ENCODE results near the gene PUS1.
"Not testable (repeated sequence)": the region's sequence is repeated elsewhere in the genome, so short reads cannot be mapped to it uniquely, and the experiment has no call there.

PUS1 gene

DNA sequence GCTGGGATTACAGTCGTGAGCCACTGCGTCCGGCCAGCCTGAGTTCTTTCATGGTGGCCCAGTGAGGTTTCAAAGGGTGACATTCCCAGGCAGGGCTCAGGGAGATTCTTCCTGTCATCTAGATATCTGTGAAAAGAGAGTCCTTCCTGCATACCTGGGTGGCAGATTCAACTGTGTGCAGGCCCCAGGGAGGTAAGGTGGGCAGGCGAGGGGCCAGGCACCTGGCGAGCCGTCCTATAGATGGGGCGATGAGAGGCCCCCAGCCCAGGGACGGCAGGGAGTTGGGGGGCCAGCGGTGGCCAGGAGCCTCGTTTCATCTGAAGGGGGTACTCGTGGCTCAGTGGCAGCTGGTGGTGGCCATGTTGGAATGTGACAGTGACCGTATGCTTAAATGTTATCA, 13.6 kb downstream of the PUS1 start:
- TF ChIP-seq, protein P1, sequence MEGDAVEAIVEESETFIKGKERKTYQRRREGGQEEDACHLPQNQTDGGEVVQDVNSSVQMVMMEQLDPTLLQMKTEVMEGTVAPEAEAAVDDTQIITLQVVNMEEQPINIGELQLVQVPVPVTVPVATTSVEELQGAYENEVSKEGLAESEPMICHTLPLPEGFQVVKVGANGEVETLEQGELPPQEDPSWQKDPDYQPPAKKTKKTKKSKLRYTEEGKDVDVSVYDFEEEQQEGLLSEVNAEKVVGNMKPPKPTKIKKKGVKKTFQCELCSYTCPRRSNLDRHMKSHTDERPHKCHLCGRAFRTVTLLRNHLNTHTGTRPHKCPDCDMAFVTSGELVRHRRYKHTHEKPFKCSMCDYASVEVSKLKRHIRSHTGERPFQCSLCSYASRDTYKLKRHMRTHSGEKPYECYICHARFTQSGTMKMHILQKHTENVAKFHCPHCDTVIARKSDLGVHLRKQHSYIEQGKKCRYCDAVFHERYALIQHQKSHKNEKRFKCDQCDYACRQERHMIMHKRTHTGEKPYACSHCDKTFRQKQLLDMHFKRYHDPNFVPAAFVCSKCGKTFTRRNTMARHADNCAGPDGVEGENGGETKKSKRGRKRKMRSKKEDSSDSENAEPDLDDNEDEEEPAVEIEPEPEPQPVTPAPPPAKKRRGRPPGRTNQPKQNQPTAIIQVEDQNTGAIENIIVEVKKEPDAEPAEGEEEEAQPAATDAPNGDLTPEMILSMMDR (IDR thresholded peaks at IDR 0.05; ENCODE audit: low read depth, low read length), result no peak
- DNase-seq (ENCODE audit: extremely low read depth, low read depth), result no peak

DNA sequence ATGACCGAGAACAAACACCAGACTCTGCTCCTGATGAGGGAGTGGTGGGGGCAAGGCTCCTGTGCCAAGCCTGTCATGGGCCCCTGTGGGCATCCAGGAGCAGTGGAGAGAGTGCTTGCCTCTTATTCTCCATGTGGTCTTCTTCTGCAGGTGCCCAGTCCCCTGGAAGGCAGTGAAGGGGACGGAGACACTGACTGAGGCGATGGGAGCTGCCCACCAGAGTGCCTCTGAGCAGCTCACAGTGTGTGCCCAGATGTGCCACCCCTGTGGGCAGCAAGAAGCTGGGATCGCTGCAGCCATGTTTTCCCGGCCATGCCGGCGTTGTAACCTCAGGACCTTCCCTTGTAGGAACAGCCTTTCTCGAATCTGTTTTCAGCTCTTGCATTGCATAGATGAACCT, 14.3 kb downstream of the PUS1 start:
- DNase-seq (ENCODE audit: extremely low read depth, low read depth), result no peak
- TF ChIP-seq, protein P1 (IDR thresholded peaks at IDR 0.05; ENCODE audit: low read depth, low read length), result no peak

DNA sequence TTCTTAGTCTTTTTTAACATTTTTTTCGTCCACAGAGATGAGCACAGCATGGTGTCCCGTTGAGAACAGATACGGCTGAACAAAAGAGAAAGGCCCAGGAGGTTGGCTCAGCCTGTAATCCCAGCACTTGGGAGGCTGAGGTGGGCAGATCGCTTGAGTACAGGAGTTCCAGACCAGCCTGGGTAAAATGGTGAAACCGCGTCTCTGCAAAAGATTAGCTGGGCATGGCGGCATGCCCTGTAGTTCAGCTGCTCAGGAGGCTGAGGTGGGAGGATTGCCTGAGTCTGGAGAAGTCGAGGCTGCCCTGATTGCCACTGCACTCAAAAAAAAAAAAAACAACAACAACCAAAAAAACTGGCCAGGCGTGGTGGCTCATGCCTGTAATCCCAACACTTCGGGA, 14.8 kb downstream of the PUS1 start:
- TF ChIP-seq, protein P1 (IDR thresholded peaks at IDR 0.05; ENCODE audit: low read depth, low read length), result no peak

DNA sequence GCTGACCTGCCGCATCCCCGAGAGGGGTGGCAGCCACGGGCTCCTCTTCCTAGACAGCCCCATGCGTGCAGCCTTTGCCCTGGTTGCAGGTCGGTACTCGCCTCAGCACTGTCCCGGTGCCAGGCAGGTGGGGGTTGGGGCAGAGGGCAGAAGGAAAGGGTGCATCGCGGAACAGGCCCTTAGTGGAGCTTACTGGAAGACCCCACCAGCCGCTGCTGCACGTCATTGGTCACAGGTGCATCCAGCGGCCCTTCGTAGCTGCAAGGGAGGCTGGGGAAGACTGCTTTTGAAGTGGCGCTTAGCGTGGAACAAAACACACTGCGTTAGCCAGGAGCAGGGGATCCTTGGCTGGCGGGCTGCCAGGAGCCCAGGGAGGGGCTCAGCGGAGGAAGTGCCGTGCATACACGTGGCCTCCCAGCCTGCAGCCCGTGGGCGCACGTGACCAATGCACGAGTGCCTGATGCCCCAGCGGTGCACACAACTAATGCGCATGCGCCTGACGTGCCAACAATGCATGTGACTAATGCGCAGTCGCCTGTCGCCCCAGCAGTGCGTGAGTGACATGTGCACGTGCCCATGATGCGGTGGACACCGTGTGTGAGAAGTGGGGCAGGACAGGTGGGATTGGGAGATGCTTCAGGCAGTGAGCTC, 15.7 kb downstream of the PUS1 start:
- no peak for DNase-seq (ENCODE audit: extremely low read depth, low read depth)

More for the DNA sequence above, 14.8 kb downstream of the PUS1 start:
- no peak for DNase-seq (ENCODE audit: extremely low read depth, low read depth)

DNA sequence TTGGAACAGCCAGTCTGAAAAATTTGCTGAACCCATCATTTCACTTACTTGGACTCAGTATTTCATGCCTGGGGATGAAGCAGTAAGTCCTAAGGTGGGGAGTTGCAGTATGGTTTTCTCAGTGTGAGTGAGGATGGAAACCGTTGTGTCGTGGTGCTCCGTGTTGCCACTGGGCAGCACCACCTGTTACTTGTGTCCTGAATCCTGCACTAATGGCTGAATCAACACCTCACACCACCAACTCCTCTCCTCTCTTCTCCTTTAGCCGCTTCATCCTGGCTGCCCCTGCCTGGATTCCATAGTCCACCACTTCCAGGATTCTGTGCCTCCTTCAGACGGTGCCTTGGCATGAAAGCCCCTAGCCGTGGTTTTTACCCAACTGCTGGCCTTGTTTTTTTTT, 17.7 kb downstream of the PUS1 start:
- TF ChIP-seq, protein P1 (IDR thresholded peaks at IDR 0.05; ENCODE audit: low read depth, low read length), result no peak
- no peak for DNase-seq (ENCODE audit: extremely low read depth, low read depth)

More for the DNA sequence above, 15.7 kb downstream of the PUS1 start:
- TF ChIP-seq, protein P1 (IDR thresholded peaks at IDR 0.05; ENCODE audit: low read depth, low read length), result no peak

DNA sequence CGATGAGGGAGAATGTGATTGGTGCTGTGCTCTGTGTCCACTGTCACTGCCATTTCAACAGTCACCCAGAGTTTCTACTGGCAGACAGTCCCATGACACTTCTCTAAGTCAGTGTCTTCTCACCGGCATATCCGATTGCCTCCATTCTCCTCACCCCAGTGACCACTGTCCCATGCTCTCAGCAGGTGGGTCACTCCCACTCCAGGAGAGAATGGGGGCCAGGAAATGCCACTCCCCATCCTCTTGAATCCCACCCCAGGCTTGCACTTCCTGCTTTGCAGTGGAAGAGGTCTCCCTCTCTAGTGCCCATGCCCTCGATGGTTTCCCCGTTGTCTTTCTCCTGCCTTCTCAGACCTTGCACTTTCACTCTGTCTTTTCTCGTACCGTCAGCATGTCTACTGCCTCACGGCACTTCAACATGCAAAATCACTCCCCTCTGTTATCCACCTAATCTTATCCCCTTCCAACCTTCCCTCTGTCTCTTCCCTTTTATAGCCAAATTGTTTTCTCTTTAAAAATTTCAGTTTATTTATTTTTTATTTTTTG, 18.5 kb downstream of the PUS1 start:
- TF ChIP-seq, protein P1 (IDR thresholded peaks at IDR 0.05; ENCODE audit: low read depth, low read length), result no peak
- DNase-seq (ENCODE audit: extremely low read depth, low read depth), result no peak

DNA sequence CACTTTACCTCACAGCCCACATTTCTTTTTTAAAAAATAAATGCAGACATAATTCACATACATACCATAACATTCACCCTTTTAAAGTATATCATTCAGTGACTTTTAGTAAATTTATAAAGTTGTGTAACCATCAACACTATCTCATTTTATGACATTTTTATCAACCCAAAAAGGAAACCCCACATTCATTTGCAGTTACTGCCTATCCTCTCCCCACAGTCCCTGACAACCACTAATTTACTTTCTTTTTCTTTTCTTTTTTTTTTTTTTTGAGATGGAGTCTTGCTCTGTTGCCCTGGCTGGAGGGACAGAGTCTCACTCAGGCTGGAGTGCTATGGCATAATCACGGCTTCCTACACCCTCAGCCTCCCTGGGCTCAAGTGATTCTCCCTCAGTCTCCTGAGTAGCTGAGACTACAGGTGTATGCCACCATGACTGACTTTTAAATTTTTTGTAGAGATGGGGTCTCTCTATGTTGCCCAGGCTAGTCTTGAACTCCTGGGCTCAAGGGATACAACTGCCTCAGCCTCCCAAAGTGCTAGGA, 19.2 kb downstream of the PUS1 start:
- DNase-seq (ENCODE audit: extremely low read depth, low read depth), result no peak
- TF ChIP-seq, protein P1 (IDR thresholded peaks at IDR 0.05; ENCODE audit: low read depth, low read length), result no peak

DNA sequence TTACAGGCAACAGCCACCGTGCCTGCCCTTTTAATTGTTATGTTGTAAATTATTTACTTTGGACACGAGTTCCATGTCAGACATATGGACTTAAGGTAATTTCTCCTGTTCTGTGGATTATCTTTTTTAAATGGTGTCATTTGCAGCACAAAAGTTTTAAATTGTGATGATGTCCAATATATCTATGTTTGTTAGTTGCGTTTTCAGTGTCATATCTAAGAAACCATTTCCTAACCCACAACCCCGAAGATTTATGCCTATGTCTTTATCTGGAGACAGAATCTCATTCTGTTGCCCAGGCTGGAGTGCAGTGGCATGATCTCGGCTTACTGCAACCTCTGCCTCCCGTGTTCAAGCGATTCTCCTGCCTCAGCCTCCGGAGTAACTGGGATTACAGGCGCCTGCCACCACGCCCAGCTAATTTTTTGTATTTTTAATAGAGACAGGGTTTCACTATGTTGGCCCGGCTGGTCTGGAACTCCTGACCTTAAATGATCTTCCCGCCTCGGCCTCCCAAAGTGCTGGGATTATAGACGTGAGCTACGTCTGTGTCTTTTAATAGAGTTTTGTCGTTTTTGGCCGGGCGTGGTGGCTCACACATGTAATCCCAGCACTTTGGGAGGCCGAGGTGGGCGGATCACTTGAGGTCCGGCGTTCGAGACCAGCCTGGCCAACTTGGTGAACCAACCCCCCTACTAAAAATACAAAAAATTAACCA, 19.8 kb downstream of the PUS1 start:
- DNase-seq (ENCODE audit: extremely low read depth, low read depth), result not testable (repeated sequence)

Measured in AG09319 (cell line).